H1 (cell line): ENCODE results near the gene CTNNBL1. TPM values are rescaled to one million over a fixed set of nuclear protein-coding genes. Genes with fewer than 3 reads are reported as not detected.

Source experiments
- CTCF ChIA-PET: fragments of 300-600 bp; sonication (Branson Sonifier 250); formaldehyde crosslinking; loops from one replicate; lab custom pipeline; 2021; ENCODE audit not compliant: partially characterized antibody; lab: Charles Lee
- POLR2A ChIA-PET: fragments of 300-600 bp; sonication (Branson Sonifier 250); formaldehyde crosslinking; loops from one replicate; lab custom pipeline; 2021; ENCODE audit warnings: inconsistent platforms; ENCODE audit not compliant: partially characterized antibody; lab: Charles Lee
- DNase-seq, 2 experiments: peaks; one replicate each; pipeline versions ENCODE4 v3.0.0 to v3.0.0-alpha.2; 2010 to 2022; ENCODE audit warnings: low spot score in 2 of 2, low read depth in 1 of 2, mixed read lengths in 1 of 2
- FAIRE-seq: peaks from 2 replicates; lab custom pipeline; 2011; peaks lifted over from hg19 to GRCh38; lab: Jason Lieb, UNC
- H2AFZ ChIP-seq: 2 replicates; pipeline ENCODE4 v1.8.1; 2012; ENCODE audit warnings: low read length, inconsistent platforms
- H2AK5ac ChIP-seq: 2 replicates; pipeline ENCODE4 v1.6.1; 2013; ENCODE audit warnings: low read depth, low read length
- H2BK120ac ChIP-seq: replicated peaks from 2 replicates; pipeline ENCODE3; 2013; ENCODE audit warnings: low read depth, low read length, inconsistent platforms
- H2BK12ac ChIP-seq: 2 replicates; pipeline ENCODE4 v1.6.1; 2013; ENCODE audit warnings: low read depth, low read length
- H2BK15ac ChIP-seq: 2 replicates; pipeline ENCODE4 v1.6.1; 2013; ENCODE audit warnings: low read length
- H2BK20ac ChIP-seq: 2 replicates; pipeline ENCODE4 v1.6.1; 2013; ENCODE audit warnings: low read length
- H2BK5ac ChIP-seq: 2 replicates; pipeline ENCODE4 v1.6.1; 2013; ENCODE audit warnings: low read depth, low read length
- H3K14ac ChIP-seq: 2 replicates; pipeline ENCODE4 v1.6.1; 2013; ENCODE audit warnings: inconsistent platforms; ENCODE audit not compliant: insufficient read length
- H3K18ac ChIP-seq: 2 replicates; pipeline ENCODE4 v1.6.1; 2013; ENCODE audit warnings: low read length; ENCODE audit errors: extremely low read depth
- H3K23ac ChIP-seq: 2 replicates; pipeline ENCODE4 v1.6.1; 2013; ENCODE audit warnings: inconsistent platforms; ENCODE audit not compliant: insufficient read length
- H3K23me2 ChIP-seq: 2 replicates; pipeline ENCODE4 v1.6.1; 2013; ENCODE audit warnings: low read depth, low read length
- H3K27ac ChIP-seq: 2 replicates; pipeline ENCODE4 v1.6.1; 2011; ENCODE audit warnings: low read depth, low read length, inconsistent platforms
- H3K27me3 ChIP-seq, 4 experiments: replicated peaks in 1 of 4; 1 replicate in 1 of 4; 2 replicates in 3 of 4; pipeline versions ENCODE4 v1.6.1 to v1.8.1; 2011 to 2013; ENCODE audit warnings: low read length in 3 of 4, mild to moderate bottlenecking in 3 of 4, inconsistent platforms in 2 of 4, mixed read lengths in 2 of 4, moderate library complexity in 1 of 4; ENCODE audit not compliant: control insufficient read depth in 3 of 4, insufficient read depth in 3 of 4; ENCODE audit errors: extremely low read depth in 1 of 4
- H3K36me3 ChIP-seq, 4 experiments: 2 replicates each; pipeline versions ENCODE4 v1.6.1 to v1.8.1; 2011 to 2013; ENCODE audit warnings: mild to moderate bottlenecking in 4 of 4, low read length in 3 of 4, moderate library complexity in 2 of 4, control low read depth in 1 of 4, inconsistent platforms in 1 of 4; ENCODE audit not compliant: insufficient read depth in 4 of 4, control insufficient read depth in 2 of 4
- H3K4ac ChIP-seq: replicated peaks from 2 replicates; pipeline ENCODE3; 2013; ENCODE audit warnings: low read length, low read depth, mixed read lengths, inconsistent platforms; ENCODE audit not compliant: insufficient read length
- H3K4me1 ChIP-seq, 4 experiments: replicated peaks in 1 of 4; 1 replicate in 1 of 4; 2 replicates in 3 of 4; pipeline versions ENCODE4 v1.6.1 to v1.8.1; 2011 to 2013; ENCODE audit warnings: low read length in 3 of 4, inconsistent platforms in 2 of 4, mixed read lengths in 1 of 4; ENCODE audit not compliant: insufficient read depth in 4 of 4, control insufficient read depth in 3 of 4
- H3K4me2 ChIP-seq, 2 experiments: 2 replicates each; pipeline versions ENCODE4 v1.6.1 to v1.8.1; 2011 to 2013; ENCODE audit warnings: low read depth in 2 of 2, low read length in 2 of 2, control low read depth in 1 of 2, inconsistent platforms in 1 of 2, mild to moderate bottlenecking in 1 of 2; ENCODE audit not compliant: insufficient read depth in 1 of 2
- H3K4me3 ChIP-seq, 4 experiments: fragments of 200-600, 300-600 bp in 1 of 4; sonication (generic), shearing (Covaris generic), sonication (Bioruptor Twin) in 1 of 4; 2 replicates each; pipeline versions ENCODE4 v1.5.1 to v1.8.1; 2011 to 2016; ENCODE audit warnings: low read length in 4 of 4, low read depth in 3 of 4, control low read depth in 2 of 4, inconsistent platforms in 2 of 4, mild to moderate bottlenecking in 2 of 4, mixed read lengths in 1 of 4, moderate library complexity in 1 of 4; ENCODE audit not compliant: insufficient read depth in 2 of 4; ENCODE audit errors: extremely low read depth in 1 of 4
- H3K56ac ChIP-seq: replicated peaks from 2 replicates; pipeline ENCODE3; 2013; ENCODE audit warnings: low read depth, mild to moderate bottlenecking, mixed read lengths, low read length, inconsistent platforms; ENCODE audit not compliant: insufficient read length
- H3K79me1 ChIP-seq: 2 replicates; pipeline ENCODE4 v1.6.1; 2013; ENCODE audit warnings: low read depth, low read length, control low read depth
- H3K79me2 ChIP-seq, 2 experiments: 2 replicates each; pipeline versions ENCODE4 v1.6.1 to v1.8.1; 2012 to 2013; ENCODE audit warnings: low read length in 2 of 2, mild to moderate bottlenecking in 2 of 2, inconsistent platforms in 1 of 2; ENCODE audit not compliant: insufficient read depth in 2 of 2, control insufficient read depth in 1 of 2
- H3K9ac ChIP-seq, 4 experiments: replicated peaks in 1 of 4; 1 replicate in 1 of 4; 2 replicates in 3 of 4; pipeline versions ENCODE4 v1.6.1 to v1.8.1; 2011 to 2013; ENCODE audit warnings: low read depth in 3 of 4, low read length in 3 of 4, control low read depth in 2 of 4, mild to moderate bottlenecking in 2 of 4, moderate library complexity in 2 of 4, inconsistent platforms in 1 of 4; ENCODE audit errors: extremely low read depth in 1 of 4
- H3K9me3 ChIP-seq, 2 experiments: 2 replicates each; pipeline versions ENCODE4 v1.6.1 to v1.8.1; 2012 to 2013; ENCODE audit warnings: mild to moderate bottlenecking in 2 of 2, moderate library complexity in 2 of 2, control low read depth in 1 of 2, inconsistent platforms in 1 of 2, low read depth in 1 of 2, low read length in 1 of 2, mixed read lengths in 1 of 2; ENCODE audit not compliant: insufficient read depth in 2 of 2
- H4K20me1 ChIP-seq, 2 experiments: replicated peaks in 1 of 2; 2 replicates each; pipeline versions ENCODE3 to v1.8.1; 2011 to 2013; ENCODE audit warnings: inconsistent platforms in 2 of 2, low read length in 2 of 2, mild to moderate bottlenecking in 1 of 2; ENCODE audit not compliant: insufficient read depth in 2 of 2, control insufficient read depth in 1 of 2
- H4K5ac ChIP-seq: 2 replicates; pipeline ENCODE4 v1.6.1; 2013; ENCODE audit warnings: low read length, low read depth, mixed read lengths, inconsistent platforms; ENCODE audit not compliant: insufficient read length
- H4K8ac ChIP-seq: 2 replicates; pipeline ENCODE4 v1.8.0; 2013; ENCODE audit warnings: mild to moderate bottlenecking, moderate library complexity, low read length, inconsistent platforms; ENCODE audit not compliant: insufficient read depth; ENCODE audit errors: extremely low read depth
- H4K91ac ChIP-seq: replicated peaks from 2 replicates; pipeline ENCODE3; 2013; ENCODE audit warnings: low read length, mixed read lengths, inconsistent platforms; ENCODE audit not compliant: insufficient read length
- ASH2L ChIP-seq: fragments of 200-600, 300-600 bp; sonication (generic); IDR thresholded peaks from one replicate; pipeline ENCODE4 v1.7.1; 2017; ENCODE audit warnings: low read length
- CBX5 ChIP-seq: fragments of 300-800, 300-1000 bp; sonication (generic); IDR thresholded peaks from 2 replicates; pipeline ENCODE4 v1.7.1; 2016; ENCODE audit warnings: antibody characterized with exemption, low read length, low read depth
- KDM1A ChIP-seq: fragments of 200-600, 300-600 bp; sonication (generic); IDR thresholded peaks from 2 replicates; pipeline ENCODE4 v1.7.1; 2016; ENCODE audit warnings: mild to moderate bottlenecking, low read length, borderline replicate concordance
- MAFK ChIP-seq: IDR thresholded peaks from 2 replicates; pipeline ENCODE4 v1.6.1; 2012; ENCODE audit warnings: low read depth, mild to moderate bottlenecking, improper control_type of control experiment, low read length
- NANOG ChIP-seq: IDR thresholded peaks from 2 replicates; pipeline ENCODE4 v1.6.1; 2011; ENCODE audit warnings: low read length, low read depth, mild to moderate bottlenecking, inconsistent platforms; ENCODE audit not compliant: insufficient read depth, poor library complexity, severe bottlenecking
- NRF1 ChIP-seq: IDR thresholded peaks from 2 replicates; pipeline ENCODE4 v1.6.1; 2011; ENCODE audit warnings: mild to moderate bottlenecking, low read depth, low read length, improper control_type of control experiment
- RFX5 ChIP-seq: IDR thresholded peaks from 2 replicates; pipeline ENCODE4 v1.6.1; 2011; ENCODE audit warnings: low read depth, low read length, improper control_type of control experiment, borderline replicate concordance
- TAF7 ChIP-seq: optimal IDR thresholded peaks from 2 replicates; pipeline ENCODE3; 2011; ENCODE audit warnings: low read depth, mild to moderate bottlenecking, inconsistent platforms, low read length, moderate library complexity, borderline replicate concordance
- TBP ChIP-seq: IDR thresholded peaks from 2 replicates; pipeline ENCODE4 v1.6.1; 2011; ENCODE audit warnings: low read depth, low read length, improper control_type of control experiment
- ZNF274 ChIP-seq: IDR thresholded peaks from 2 replicates; pipeline ENCODE4 v1.7.0; 2012; ENCODE audit warnings: low read length, borderline replicate concordance; ENCODE audit errors: extremely low read depth
- WGBS, 2 experiments: shearing (Covaris generic) in 1 of 2; methylation state at CpG; one replicate each; pipeline versions ENCODE4 v1.1.6 to v1.1.7; 2013 to 2015; ENCODE audit warnings: low lambda C conversion rate in 2 of 2, mixed read lengths in 2 of 2, inconsistent platforms in 1 of 2, low coverage in 1 of 2, missing lambda C conversion rate in 1 of 2; ENCODE audit not compliant: insufficient replicate concordance in 2 of 2, insufficient coverage in 1 of 2, insufficient read length in 1 of 2; ENCODE audit errors: extremely low coverage in 1 of 2, missing lambda C conversion rate in 1 of 2; 5-methylcytosine and 5-hydroxymethylcytosine counted together
- polyA plus RNA-seq, 7 experiments: library from polyadenylated mRNA; depleted of rRNA in 3 of 7; stranded (reverse) in 5 of 7; unstranded in 2 of 7; fragments of >200 nt in 5 of 7; fragments of 200-250 nt in 2 of 7; gene quantifications; 1 replicate in 5 of 7; 2 replicates in 1 of 7; 4 replicates in 1 of 7; pipeline versions ENCODE4 v1.2.1 to v1.2.3, GENCODE V29; 2011 to 2013; ENCODE audit warnings: missing spikeins in 2 of 7, mixed read lengths in 2 of 7
- total RNA-seq: library from RNA; stranded (reverse); fragmentation: NEBNext Ultra II Directional; extraction: Animal tissue kit (Norgen Biotek cat#: 25700); gene quantifications from 2 replicates; pipeline ENCODE4 v1.2.1, GENCODE V29; 2021

The CTNNBL1 gene
- total and polyA plus RNA-seq, 2 of the 8 experiments (the other 6 are each of a cell fraction or from before 2014, with no cell fraction given) = 19.6 to 81.6 TPM

DNA sequence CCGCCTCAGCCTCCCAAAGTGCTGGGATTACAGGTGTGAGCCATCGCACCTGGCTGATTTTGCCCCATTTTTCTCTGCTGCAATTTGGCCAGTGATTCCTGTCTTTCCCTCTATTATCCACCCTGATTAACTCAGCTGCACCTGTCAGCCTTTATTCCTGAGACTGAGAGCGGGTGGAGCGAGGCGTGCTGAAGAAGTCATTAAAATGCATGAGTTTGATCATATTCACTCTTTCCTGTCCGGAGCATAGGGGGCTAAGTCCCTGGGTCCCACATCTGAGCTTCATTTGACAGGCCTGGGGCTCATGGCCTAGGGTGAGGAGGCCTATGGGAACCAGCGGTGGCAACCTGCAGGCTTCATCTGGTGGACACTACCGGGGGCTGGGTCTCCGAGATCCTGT, 25.7 kb upstream of the CTNNBL1 start:
- no peak overlapping the region for H3K9ac ChIP-seq
- H3K18ac ChIP-seq = no peak overlapping the region
- 85% methylated on average over 9 of the region's 9 CpGs; no CpG with 5 or more reads in 1 of the 2 experiments for WGBS, 2 experiments
- no peak overlapping the region for H3K27ac ChIP-seq
- no peak overlapping the region for H2AFZ ChIP-seq
- H3K56ac ChIP-seq = no peak overlapping the region
- H3K36me3 ChIP-seq = no peaks in the 10 kb centered on the region
- no peak overlapping the region for H3K4me2 ChIP-seq
- H4K20me1 ChIP-seq = peaks cover 0 to 2% of the 10 kb centered on the region in 2 experiments
- POLR2A ChIA-PET = no interaction called here
- CTCF ChIA-PET = interaction anchor here (1.2 kb wide), 1 partner anchor 90 kb away, joined by 3 read pairs; no protein-coding TSS in a partner anchor
- no peaks in the 10 kb centered on the region for H3K27me3 ChIP-seq
- no peak overlapping the region for H2BK15ac ChIP-seq
- H3K4me3 ChIP-seq = no peak overlapping the region
- H2BK5ac ChIP-seq = no peak overlapping the region
- no peaks in the 10 kb centered on the region for H3K79me1 ChIP-seq
- no peak for TF ChIP-seq ZNF274
- no peak for TF ChIP-seq RFX5
- no peak for TF ChIP-seq CBX5
- no peak for TF ChIP-seq ASH2L
- no peak for TF ChIP-seq NRF1
- no peak for TF ChIP-seq NANOG
- TF ChIP-seq KDM1A = no peak
- TF ChIP-seq TBP = no peak
- no peak for TF ChIP-seq MAFK
- no peak for TF ChIP-seq TAF7
- TF ChIP-seq, all 59 proteins: peak for 0
- no peak overlapping the region for H2BK20ac ChIP-seq
- FAIRE-seq (no peak), DNase-seq (no peak)
- H4K5ac ChIP-seq = no peak overlapping the region
- H4K8ac ChIP-seq = no peak overlapping the region
- no peak overlapping the region for H4K91ac ChIP-seq
- H2AK5ac ChIP-seq = no peak overlapping the region
- no peaks in the 10 kb centered on the region; a peak in 1 of 4 replicates for H3K9me3 ChIP-seq
- no peak overlapping the region for H2BK120ac ChIP-seq
- no peak overlapping the region for H2BK12ac ChIP-seq
- H3K23ac ChIP-seq = no peak overlapping the region
- 0 out of 7 replicates have a peak, but pooled peaks cover 0 to 2% (median 0%) of the 10 kb centered on the region in 4 experiments for H3K4me1 ChIP-seq
- H3K4ac ChIP-seq = no peak overlapping the region
- no peaks in the 10 kb centered on the region for H3K23me2 ChIP-seq
- no peaks in the 10 kb centered on the region for H3K79me2 ChIP-seq
- no peak overlapping the region for H3K14ac ChIP-seq
